SKM-1 (cell line): Measurements from ENCODE around the gene ZBTB39.
"Not testable (repeated sequence)": the region's sequence is repeated elsewhere in the genome, so short reads cannot be mapped to it uniquely, and the experiment has no call there.

Experiments used
- DNase-seq: peaks from one replicate; lab custom pipeline; 2025; ENCODE audit not compliant: unreplicated experiment; lab: John Stamatoyannopoulos, UW

ZBTB39 gene

GRCh38 chr12:57005980-57006808 is at the start of gene ZBTB39:
TSS of gene ZBTB39 (minus strand) at chr12:57006546. CDS start at chr12:57004917, 1,629 bp downstream.
- no peak for DNase-seq

GRCh38 chr12:57055824-57056223 is 49.5 kb upstream of the ZBTB39 start:
- DNase-seq: no peak

- DNase-seq: not testable (repeated sequence)
These were observed 47.6 kb upstream of the ZBTB39 start for GRCh38 chr12:57053901-57054300.

GRCh38 chr12:57053146-57053545 is 46.8 kb upstream of the ZBTB39 start:
- not testable (repeated sequence) for DNase-seq

GRCh38 chr12:57051011-57051410 is 44.7 kb upstream of the ZBTB39 start:
- DNase-seq: no peak

- DNase-seq: no peak
These were observed 43.5 kb upstream of the ZBTB39 start, which contains the start of gene MYO1A for GRCh38 chr12:57049890-57050289. TSS of gene MYO1A (minus strand) at chr12:57050129. CDS start at chr12:57048323, 1,806 bp downstream.

GRCh38 chr12:57049119-57049446 is 42.7 kb upstream of the ZBTB39 start:
- no peak for DNase-seq

- no peak for DNase-seq
These were observed 42.2 kb upstream of the ZBTB39 start for GRCh38 chr12:57048423-57049118.

- no peak for DNase-seq
These were observed 41.6 kb upstream of the ZBTB39 start for GRCh38 chr12:57047981-57048380.

GRCh38 chr12:57046947-57047890 is 40.9 kb upstream of the ZBTB39 start:
- peak; percentile 32 for DNase-seq

- DNase-seq: no peak
These were observed 39.9 kb upstream of the ZBTB39 start for GRCh38 chr12:57046086-57046791.

- DNase-seq: no peak
These were observed 38.5 kb upstream of the ZBTB39 start for GRCh38 chr12:57044889-57045288.

- no peak for DNase-seq
These were observed 38.1 kb upstream of the ZBTB39 start for GRCh38 chr12:57044468-57044867.

GRCh38 chr12:57042695-57043094 is 36.3 kb upstream of the ZBTB39 start:
- DNase-seq: no peak

GRCh38 chr12:57040750-57041149 is 34.4 kb upstream of the ZBTB39 start:
- DNase-seq: no peak

- no peak for DNase-seq
These were observed 33.9 kb upstream of the ZBTB39 start for GRCh38 chr12:57040211-57040610.

- no peak for DNase-seq
These were observed 32.9 kb upstream of the ZBTB39 start for GRCh38 chr12:57039016-57039798.

- DNase-seq: no peak
These were observed 30.9 kb upstream of the ZBTB39 start for GRCh38 chr12:57037264-57037663.

GRCh38 chr12:57033431-57033830 is 27.1 kb upstream of the ZBTB39 start:
- no peak for DNase-seq

GRCh38 chr12:57031789-57032188 is 25.4 kb upstream of the ZBTB39 start:
- DNase-seq: no peak
